HG03159 (cell line): ENCODE results near the gene GJC2.
"Not testable (repeated sequence)": the region's sequence is repeated elsewhere in the genome, so short reads cannot be mapped to it uniquely, and the experiment has no call there.

Source experiments
- ATAC-seq: cut with Tn5 transposase; IDR thresholded peaks from one replicate; pipeline ENCODE4 v1.9.1; 2021; ENCODE audit warnings: mild to moderate bottlenecking, moderate library complexity; ENCODE audit not compliant: unreplicated experiment

Gene GJC2

DNA sequence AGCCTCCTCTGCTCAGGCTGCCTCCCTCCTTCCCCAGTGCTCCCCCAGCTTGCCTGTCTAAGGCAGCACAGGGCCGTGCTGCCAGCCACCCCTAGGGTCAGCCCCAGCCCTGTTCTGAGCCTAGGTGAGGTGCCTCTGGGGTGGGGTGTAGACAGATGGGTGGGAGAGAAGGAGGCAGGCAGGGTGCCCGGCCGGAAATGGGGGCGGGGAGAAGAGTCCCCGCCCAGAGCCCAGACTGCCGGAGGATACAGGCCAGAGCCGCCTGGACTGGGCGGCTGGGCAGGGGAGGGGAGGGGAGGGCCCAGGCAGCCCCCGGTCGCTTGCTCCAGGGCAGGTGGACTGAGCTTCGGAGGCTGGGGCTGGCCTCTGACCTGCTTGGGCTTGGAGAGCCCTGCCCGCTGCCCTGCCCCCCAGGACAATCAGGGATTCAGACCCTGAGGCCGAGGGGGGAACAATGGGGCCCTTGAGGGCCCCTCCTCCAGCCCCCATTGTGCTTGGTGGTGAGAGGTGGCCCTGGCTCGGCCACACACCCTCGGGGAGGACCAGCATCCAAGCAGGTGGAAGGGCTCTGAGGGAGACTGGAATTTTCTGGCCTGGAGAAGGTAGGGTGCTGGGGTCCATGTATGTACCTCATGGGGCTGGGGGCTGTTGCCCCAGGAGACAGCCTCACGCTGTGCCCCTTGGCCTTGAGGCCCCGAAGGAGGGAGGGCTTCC is at the start of gene GJC2:
GJC2 (plus strand) TSS at position 525 of the 714 bp plus-strand sequence. CDS start 7,829 bp downstream, outside the sequence.
- no peak for ATAC-seq

DNA sequence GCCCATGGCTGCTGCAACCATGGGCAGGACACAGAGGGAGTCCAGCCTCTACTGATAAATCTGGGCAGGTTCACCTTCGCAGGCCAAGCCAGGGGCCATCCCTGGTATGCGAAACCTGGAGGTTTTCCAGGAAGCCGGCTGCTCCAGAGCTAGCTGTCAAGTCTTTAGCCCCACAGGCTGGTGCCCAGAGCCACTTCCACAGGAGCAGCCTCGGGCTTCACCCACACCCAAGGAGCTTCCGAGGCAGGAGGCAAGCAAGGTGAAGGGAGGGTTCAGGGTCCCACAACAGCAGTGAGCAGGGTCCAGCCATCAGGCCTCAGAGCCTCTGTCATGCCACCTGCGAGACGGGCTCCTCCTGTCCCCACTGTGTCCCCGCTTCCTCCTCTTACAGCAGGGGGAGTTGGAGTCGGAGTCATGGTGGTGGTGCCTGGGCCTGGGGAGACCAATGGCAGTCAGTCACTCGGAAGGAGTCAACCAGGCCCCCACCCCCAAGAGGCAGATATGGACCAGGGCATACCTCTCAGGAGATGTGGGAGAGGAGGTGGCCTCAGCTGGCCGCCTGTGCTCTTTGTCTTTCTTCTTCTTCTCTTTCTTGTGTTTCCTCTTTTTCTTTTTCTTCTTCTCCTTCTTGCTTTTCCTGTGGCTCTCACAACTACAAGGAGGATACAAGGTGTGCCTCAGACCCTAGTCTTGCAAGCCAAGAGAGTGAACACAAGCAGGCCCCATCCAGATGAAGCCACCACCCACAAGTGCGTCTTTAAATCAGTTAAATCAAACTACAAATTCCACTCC is 48.7 kb upstream of the GJC2 start:
- no peak for ATAC-seq

DNA sequence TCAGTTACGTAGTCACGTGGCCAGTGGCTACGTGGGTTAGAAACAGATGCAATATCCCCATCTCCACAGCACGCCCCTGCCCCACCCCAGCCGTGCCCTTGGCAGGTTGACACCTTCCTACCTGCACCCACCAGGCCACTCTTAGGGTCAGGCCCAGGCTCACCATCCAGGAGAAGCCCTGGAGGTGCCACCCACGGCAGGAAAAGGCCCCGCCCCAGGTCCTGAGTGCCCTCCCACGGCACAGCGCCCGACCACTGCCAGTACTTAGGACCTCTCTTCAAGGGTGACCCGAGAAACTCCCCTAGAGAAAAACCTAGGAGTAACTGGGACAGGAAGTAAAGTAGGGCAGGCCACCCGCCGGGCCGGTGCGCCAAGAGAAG is 48.1 kb upstream of the GJC2 start:
- ATAC-seq, result no peak

DNA sequence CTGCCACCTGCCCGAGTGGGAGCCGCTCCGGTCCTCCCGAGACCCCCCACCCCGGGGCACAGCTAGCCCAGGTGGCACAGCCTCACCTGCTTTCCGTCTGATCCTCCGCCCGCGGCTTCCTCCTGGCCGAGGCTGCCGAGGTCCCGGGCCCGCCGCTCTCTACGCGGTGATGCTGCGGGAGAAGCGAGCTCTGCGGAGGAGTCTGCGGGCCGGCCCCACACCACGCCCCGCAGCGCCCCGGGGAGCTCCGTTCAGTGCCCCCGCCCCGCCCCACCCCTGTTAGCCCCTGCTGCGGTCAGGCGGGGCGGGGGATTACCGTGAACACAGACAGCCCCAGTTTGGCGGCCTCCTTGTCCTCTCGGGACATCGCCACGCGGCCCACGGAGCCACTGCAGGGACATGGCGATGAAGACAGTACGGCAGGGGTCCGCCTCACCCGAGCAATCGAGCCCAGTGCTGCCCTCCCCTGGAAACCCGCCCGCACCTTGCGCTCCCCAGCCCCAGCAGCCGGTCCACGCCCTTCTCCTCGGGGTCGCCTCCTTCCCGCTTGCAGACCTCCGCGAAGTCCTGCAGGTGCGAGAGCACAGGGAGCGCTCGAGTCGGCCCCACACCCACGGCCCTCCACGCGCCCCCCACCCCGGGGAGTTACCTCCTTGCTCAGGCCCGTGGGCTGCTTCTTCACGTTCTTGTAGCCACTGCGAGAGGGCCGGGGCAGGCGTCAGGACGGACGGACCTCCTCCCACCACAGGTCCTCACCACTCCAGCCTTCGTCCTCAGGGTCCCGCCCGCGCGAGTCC is 47.5 kb upstream of the GJC2 start:
- ATAC-seq, result peak; percentile 32

DNA sequence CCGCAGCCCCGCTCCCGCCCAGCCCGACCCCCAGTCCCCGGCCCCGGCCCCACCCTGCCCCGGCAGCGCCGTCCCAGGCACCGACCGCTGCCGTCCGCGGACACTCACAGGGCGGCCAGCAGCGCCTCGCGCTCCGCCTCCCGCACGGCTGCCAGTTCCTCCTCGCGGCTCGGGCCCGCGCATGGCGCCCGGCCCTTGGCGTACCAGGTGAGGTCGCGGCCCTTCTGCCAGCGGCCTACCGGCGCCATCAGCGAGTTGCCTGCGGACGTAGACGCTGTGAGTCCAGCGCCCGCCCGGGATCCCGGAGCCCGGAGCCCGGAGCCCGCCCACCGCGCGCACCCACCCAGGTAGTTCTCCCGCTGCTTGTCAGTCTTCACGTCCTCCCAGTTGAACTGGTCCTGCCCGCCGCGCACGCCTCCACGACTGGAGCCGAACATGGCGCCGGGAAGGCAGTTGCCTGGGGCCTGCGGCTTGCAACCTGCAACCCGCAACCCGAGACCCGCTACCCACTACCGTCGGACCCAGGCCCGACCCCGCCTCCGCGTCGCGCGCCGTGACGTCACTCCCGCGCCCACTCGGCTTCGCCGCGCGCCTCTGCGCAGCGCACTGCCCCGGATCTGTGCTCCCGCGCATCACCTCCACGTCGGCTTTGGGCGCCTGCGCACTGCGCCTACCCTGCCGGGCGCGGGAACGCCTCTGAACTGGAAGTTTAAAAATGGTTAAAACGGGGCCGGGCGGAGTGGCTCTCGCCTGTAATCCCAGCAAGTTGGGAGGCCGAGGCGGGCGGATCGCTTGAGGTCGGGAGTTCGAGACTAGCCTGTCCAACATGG is 46.7 kb upstream of the GJC2 start, which contains the start of gene C1orf35:
C1orf35 (minus strand) TSS at position 535 of the 830 bp plus-strand sequence; CDS start at position 437, 98 bp downstream.
- peak; percentile 71 for ATAC-seq

DNA sequence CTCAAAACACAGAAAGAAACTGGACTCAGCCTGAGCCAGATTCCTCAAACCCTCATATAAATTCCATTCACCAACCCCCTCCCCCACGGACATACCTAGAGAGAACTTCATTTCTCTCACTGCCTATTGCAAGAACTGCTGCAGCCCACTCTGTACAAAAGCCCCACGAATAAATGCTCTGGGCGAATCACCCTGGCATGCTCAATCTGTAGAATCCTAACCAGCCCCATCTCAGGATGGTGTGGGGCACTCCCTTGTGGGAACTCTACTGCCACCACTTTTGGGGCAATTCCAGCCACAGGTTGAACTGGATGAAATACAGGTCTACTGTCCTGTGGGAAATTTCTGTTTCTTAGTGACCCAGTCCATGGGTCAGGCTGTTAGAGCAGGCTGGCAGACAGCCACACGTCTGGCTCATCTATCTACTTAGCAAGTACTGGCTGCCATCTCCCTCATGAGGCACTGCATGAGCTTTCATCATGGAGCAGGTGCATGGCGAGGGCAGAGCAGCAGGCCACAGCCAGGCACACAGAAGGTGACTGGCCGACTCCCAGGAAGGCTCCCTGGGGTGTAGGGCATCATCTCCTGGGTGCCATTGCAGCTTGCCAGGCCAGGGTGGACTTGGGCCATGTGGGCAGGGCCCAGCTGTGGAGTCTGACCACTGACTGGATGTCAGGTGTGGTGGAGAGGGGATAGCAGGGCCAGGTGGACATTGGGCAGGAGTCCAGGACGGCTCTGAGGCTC is 45.0 kb upstream of the GJC2 start:
- no peak for ATAC-seq

DNA sequence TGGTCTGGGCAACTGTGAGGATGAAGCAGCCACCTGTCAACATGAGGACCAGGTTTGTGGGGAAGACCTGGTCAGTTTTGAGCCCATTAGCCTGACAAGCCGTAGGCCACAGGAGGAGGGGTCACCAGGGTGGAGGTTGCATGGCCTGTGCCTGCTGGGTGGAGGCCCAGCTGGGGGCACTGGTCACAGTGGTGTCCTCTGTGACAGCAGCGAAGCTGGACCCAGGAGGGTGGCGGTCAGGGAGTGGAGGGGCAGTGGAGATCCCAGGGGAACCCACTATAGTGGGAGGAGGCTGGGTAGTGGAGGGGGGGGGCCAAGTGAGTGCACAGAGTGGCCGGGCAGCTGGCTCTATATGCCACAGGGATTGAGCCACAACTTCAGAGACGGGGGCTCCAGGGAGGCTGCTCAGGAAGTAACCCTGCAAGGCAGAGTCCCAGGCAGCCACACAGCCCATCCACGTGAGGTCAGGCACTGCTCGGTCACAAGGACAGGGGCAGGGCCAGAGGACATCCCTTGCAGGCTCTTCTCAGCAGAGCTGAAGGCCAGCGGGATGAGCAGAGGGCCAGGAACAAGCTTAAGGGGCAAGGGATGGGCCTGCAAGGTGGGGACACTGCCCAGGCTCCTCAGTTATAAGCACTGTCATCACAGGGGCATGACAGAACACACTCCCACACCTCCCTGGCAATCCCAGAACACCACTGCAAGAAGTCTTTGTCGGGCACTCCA is 44.3 kb upstream of the GJC2 start:
- no peak for ATAC-seq

DNA sequence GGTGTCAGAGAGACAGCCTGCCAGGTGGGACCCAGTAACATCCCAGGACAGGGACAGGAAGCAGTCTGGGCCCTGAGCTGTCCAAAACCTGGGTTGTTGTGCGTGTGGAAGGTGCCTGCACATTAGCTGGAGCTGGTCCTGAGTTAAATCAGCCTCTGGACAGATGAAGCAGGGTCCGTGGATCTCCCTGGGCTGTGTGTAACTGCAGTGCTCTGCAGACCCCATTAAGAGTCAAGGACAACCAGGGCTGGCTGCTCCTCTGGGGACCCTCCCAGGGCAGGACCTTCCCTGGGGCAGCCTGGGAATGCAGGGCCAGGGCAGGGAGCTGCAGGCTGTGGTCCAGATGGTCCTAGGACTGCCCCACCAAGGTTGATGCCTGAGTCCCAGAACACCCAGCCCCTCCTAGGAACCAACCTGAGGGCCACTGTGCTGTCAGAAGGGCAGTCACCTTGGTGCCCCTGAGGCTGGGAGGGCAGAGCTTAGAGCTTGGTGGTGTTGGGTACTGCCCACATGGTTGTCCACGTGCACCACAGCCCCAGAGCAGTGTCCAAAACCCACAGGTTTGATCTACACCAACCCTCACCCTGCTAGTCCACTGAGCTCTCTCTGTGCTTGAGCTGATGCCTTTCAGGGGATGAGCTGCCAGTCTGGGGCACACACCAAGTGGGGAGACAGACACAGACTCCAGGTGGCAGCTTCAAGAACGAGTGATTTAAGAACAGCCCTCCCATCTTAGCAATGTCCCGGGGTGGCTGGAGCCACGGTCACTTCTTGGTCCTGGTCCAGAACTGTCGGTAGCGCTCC is 43.5 kb upstream of the GJC2 start:
- no peak for ATAC-seq

DNA sequence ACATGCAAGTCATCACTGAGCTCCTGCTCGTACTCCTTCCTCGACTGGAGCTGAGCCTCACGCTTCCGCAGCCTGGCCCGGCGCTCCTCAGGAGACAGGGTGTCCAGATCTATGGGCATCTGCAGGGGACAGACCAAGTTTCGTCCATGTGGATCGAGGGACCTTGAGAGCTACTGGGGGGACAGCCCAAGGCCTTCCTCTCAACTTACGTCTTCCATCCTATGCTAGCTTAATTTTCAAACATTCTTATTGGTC is 43.0 kb upstream of the GJC2 start:
- ATAC-seq, result no peak

DNA sequence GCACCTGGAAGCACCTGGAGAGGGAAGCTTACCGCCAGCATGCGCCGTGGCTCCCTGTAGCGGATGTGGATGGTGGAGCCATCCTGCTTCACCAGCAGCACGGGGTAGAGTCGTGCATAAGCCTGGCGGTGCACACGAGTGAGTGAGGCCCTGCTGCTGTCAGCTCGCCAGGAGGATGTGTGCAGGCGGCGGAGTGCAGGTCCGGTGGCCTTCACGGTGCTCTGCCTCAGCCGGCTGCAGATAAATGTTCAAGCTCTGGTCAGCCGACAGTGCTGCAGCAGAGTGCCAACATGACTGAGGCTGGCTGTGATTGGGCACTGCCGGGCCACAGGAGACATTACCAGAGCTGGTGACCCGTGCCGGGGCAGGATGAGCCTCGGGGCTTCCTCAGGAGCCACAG is 42.1 kb upstream of the GJC2 start:
- ATAC-seq, result no peak

DNA sequence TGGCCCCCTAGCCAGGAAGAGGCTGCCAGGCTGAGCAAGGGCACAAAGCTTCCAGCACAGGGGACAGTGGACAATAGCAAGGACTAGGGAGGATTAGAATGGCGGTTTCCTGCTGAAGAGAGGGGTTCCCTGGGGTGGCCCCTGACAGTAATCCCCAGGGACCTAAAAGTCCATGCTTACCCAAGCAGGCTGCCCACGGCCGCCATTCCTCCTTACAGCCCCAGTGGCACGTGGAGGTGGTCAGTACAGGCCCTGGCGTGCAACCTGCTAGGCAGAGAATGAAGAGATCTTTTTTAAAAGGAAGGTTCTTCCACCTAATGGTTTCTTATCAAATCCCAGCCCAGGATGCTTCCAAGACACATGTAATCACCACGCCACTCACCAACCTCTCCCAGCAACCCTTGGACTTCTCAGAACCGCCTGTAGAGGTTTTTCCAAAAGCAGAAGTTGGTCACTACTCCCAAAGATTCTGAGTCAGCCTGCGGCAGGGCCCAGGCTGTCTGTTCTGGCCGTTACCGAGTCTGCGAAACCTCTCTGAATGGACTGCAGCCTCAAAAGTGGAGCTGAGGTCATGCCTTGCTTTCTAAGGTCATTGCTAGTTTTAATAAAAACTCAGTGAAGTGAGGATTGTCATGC is 41.6 kb upstream of the GJC2 start:
- ATAC-seq, result no peak

DNA sequence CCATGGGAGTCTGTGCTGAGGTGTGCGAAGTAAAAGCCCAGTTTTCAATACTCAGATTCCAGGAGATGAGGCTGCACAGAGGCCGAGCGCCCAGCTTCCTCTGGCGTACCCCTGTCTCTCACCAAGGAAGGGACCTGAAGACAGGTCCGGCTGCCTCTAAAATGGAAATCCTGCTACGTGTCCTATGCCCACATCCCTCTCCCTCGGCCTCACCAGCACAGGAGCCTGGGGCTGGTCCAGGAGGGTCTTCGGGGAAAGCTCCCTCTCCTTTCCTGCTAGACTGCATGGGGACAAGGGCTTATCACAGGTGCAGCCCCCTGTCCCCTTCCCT is 41.0 kb upstream of the GJC2 start:
- ATAC-seq, result no peak

DNA sequence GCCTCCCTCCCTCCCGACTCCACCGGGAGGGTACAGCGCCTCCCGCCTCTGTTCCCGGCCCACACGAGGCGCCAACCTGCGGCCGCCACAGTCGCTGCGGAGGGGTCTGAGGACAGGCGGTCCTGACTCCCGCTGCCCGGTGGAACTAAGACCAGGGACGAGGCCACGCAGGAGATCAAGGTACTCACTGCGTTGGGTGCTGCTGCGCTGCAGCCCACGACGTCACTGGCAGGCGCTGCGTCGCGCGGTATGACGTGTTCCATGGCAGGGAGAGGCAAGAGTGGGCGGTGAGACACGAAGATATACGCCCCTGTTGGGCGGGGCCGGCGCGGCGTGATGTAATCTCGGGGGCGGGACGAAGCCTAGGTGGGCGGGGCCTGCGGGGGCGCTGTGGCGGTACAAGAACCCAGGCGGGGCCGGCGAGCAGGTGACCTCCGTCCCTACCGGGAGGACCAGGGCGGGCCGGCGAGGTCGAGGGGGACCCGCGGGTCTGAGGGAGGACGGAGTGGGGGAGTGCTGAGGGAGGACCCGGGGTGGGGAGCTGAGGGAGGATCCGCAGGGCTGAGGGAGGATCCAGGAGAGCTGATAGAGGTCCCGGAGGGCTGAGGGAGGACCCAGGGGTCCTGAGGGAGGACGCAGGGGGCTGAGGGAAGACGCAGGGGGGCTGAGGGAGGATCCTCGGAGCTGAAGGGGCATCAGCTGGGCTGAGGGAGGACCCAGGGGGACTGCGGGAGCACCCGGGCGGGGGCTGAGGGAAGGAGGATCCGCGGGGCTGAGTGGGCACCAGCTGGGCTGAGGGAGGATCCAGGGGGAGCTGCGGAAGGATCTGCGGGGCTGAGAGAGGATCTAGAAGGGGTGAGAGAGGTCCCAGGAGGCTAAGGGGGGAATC is 40.4 kb upstream of the GJC2 start, which contains the start of gene MRPL55:
MRPL55 (minus strand) TSS at position 227 of the 889 bp plus-strand sequence. CDS start 1,039 bp downstream, outside the sequence.
- ATAC-seq, result peak; percentile 92

DNA sequence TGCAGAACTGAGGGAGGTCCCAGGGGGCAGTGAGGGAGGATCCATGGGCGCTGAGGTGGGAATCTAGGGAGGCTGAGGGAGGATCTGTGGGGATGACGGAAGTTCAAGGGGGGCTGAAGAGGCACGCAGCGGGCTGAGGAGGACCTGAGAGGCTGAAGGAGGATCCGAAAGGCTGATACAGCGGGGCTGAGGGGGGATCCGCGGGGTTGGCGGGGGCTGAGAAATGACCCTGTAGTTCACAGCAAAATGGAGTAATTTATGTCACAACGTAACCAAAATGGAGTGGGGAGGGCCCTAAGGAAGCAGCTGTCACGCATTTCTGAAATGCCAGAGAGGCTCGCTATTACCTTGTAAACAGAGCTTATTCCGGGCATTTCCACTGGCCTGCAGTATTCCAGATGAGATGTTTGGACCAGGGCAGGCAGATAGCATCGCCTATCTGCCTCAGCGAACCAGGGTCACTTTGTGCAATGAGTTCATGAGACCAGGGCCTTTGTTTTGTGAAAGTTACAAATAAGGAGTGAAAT is 39.7 kb upstream of the GJC2 start:
- ATAC-seq, result no peak

DNA sequence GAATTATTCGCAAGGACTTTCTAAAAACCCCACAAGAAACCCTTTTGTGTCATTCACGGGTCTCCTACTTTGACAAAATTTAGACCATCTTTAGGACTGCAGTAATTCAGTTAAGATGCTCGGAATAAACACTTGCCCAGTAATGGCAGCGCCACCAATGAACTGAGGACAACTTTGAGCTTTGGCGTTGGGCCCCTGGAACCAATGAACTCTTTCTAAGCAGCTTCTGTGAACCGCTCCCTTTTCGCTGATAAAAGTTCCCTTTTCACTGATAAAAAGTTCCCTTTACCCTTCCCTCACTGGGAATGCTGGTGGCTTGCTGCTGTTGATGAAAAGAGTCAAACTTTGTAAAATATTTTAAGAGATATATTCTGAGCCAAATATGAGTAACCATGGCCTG is 39.2 kb upstream of the GJC2 start:
- ATAC-seq, result no peak

DNA sequence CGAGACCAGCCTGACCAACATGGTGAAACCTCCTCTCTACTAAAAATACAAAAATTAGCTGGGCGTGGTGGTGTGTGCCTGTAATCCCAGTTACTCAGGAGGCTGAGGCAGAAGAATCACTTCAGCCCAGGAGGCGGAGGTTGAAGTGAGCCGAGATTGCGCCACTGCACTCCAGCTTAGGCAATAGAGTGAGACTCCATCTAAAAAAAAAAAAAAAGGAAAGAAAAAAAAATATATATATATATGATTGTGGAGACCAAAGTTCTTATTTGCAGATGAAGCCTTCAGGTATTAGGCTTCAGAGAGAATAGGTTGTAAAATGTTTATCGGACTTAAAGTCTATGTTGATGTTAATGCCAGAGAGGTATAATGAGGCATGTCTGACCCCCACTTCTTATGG is 38.4 kb upstream of the GJC2 start:
- ATAC-seq, result not testable (repeated sequence)

DNA sequence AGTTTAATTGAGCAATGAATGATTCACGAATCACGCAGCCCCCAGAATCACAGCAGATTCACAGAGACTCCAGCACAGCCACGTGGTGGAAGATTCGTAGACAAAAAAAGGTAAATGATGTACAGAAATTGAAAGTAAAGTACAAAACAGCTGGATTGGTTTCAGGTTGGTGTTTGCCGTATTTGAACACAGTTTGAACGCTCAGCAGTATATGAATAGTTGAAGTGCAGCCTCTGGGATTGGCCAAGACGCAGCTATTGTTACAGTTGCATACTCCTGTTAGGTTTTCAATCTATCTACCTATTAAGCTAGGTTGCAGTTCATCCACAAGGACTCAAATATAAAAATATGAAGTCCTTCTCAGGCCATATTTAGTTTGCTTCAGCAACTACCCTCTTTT is 37.6 kb upstream of the GJC2 start:
- no peak for ATAC-seq
